Measurements from ENCODE around the gene CPD.

Gene CPD

GRCh38 chr17:30379903-30380381, 1.2 kb downstream of the CPD start:
- ChIA-PET POLR2A (no interaction called here), CTCF (interaction anchor here (1.6 kb wide), 1 partner anchor 40 kb away, joined by 6 read pairs; no protein-coding TSS in a partner anchor)
- no peak for DNase-seq (ENCODE audit: low read depth, low spot score)
- peak overlapping the region; percentile 71 for H3K4me3 ChIP-seq (ENCODE audit: low read depth, low read length)
- no peak for TF ChIP-seq CTCF (IDR thresholded peaks at IDR 0.05; ENCODE audit: insufficient read depth, low read length, missing control alignments)

- peak overlapping the region; percentile 16; the same call in 1 of the 2 replicates for H3K4me3 ChIP-seq (ENCODE audit: low read depth, low read length)
- ChIA-PET POLR2A (no interaction called here), CTCF (interaction anchor here (1.0 to 1.1 kb wide), 2 partner anchors 14 to 42 kb away, joined by 3 read pairs; no protein-coding TSS in a partner anchor)
- no peak for DNase-seq (ENCODE audit: low read depth, low spot score)
- TF ChIP-seq CTCF (IDR thresholded peaks at IDR 0.05; ENCODE audit: insufficient read depth, low read length, missing control alignments), result no peak
Measured at GRCh38 chr17:30380643-30381339, 2.1 kb downstream of the CPD start.

GRCh38 chr17:30381340-30381659, 2.6 kb downstream of the CPD start:
- DNase-seq (ENCODE audit: low read depth, low spot score), result no peak
- H3K4me3 ChIP-seq (ENCODE audit: low read depth, low read length), result no peak overlapping the region
- CTCF ChIA-PET, result interaction anchor here (1.0 to 1.1 kb wide), 2 partner anchors 14 to 42 kb away, joined by 3 read pairs; no protein-coding TSS in a partner anchor
- TF ChIP-seq CTCF (IDR thresholded peaks at IDR 0.05; ENCODE audit: insufficient read depth, low read length, missing control alignments), result no peak
- POLR2A ChIA-PET, result no interaction called here

GRCh38 chr17:30382345-30382744, 3.6 kb downstream of the CPD start:
- ChIA-PET POLR2A (no interaction called here), CTCF (no interaction called here)
- TF ChIP-seq CTCF (IDR thresholded peaks at IDR 0.05; ENCODE audit: insufficient read depth, low read length, missing control alignments), result no peak
- DNase-seq (ENCODE audit: low read depth, low spot score), result no peak
- no peak overlapping the region for H3K4me3 ChIP-seq (ENCODE audit: low read depth, low read length)

- ChIA-PET POLR2A (no interaction called here), CTCF (interaction anchor here (1.2 kb wide), 1 partner anchor 12 kb away, joined by 3 read pairs; no protein-coding TSS in a partner anchor)
- TF ChIP-seq CTCF (IDR thresholded peaks at IDR 0.05; ENCODE audit: insufficient read depth, low read length, missing control alignments), result no peak
- no peak overlapping the region for H3K4me3 ChIP-seq (ENCODE audit: low read depth, low read length)
- no peak for DNase-seq (ENCODE audit: low read depth, low spot score)
Measured at GRCh38 chr17:30388321-30389179, 9.8 kb downstream of the CPD start.

- DNase-seq (ENCODE audit: low read depth, low spot score), result no peak
- no peak overlapping the region for H3K4me3 ChIP-seq (ENCODE audit: low read depth, low read length)
- ChIA-PET CTCF (no interaction called here), POLR2A (no interaction called here)
- TF ChIP-seq CTCF (IDR thresholded peaks at IDR 0.05; ENCODE audit: insufficient read depth, low read length, missing control alignments), result no peak
Measured at GRCh38 chr17:30389756-30390300, 11.1 kb downstream of the CPD start.

Measured in AG04449 (cell line).